ENCODE results near the gene HSPB6. TPM values are rescaled to one million over a fixed set of nuclear protein-coding genes. Genes with fewer than 3 reads are reported as not detected.

HSPB6 gene
- total and polyA plus RNA-seq, 4 donors = 13.2 to 44.8 (median 24.5) TPM

GRCh38 chr19:35738887-35739229, 18.0 kb downstream of the HSPB6 start:
- H3K4me1 ChIP-seq (ENCODE audit: control insufficient read depth in 5 of 5, insufficient read depth in 5 of 5, low read length in 5 of 5) = peaks cover 0 to 14% (median 0%) of the 10 kb centered on the region in 5 donors
- H3K27ac ChIP-seq (ENCODE audit: low read depth in 1 of 2, low read length in 1 of 2) = no peak overlapping the region
- no peak overlapping the region for H3K4me3 ChIP-seq
- peaks cover 3 to 38% (median 19%) of the 10 kb centered on the region in 4 donors for H3K36me3 ChIP-seq (ENCODE audit: control insufficient read depth in 4 of 4, insufficient read depth in 4 of 4, low read length in 4 of 4)
- H3K27me3 ChIP-seq (ENCODE audit: control insufficient read depth in 3 of 3, insufficient read depth in 3 of 3, low read length in 2 of 3) = no peaks in the 10 kb centered on the region
- 85 to 87% methylated on average over 2 of the region's 2 CpGs for WGBS, 2 donors
- TF ChIP-seq, protein P1, sequence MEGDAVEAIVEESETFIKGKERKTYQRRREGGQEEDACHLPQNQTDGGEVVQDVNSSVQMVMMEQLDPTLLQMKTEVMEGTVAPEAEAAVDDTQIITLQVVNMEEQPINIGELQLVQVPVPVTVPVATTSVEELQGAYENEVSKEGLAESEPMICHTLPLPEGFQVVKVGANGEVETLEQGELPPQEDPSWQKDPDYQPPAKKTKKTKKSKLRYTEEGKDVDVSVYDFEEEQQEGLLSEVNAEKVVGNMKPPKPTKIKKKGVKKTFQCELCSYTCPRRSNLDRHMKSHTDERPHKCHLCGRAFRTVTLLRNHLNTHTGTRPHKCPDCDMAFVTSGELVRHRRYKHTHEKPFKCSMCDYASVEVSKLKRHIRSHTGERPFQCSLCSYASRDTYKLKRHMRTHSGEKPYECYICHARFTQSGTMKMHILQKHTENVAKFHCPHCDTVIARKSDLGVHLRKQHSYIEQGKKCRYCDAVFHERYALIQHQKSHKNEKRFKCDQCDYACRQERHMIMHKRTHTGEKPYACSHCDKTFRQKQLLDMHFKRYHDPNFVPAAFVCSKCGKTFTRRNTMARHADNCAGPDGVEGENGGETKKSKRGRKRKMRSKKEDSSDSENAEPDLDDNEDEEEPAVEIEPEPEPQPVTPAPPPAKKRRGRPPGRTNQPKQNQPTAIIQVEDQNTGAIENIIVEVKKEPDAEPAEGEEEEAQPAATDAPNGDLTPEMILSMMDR (IDR thresholded peaks at IDR 0.05; ENCODE audit: control extremely low read depth, extremely low read depth) = no peak
- no peak for ATAC-seq (ENCODE audit: insufficient read depth, low FRiP score)
- H3K9me3 ChIP-seq (ENCODE audit: control insufficient read depth in 4 of 4, insufficient read depth in 3 of 4, low read length in 3 of 4) = no peaks in the 10 kb centered on the region
- no peak overlapping the region for H3K9ac ChIP-seq (ENCODE audit: insufficient read depth in 1 of 2, low read length in 2 of 2)
- DNase-seq = no peak

DNA sequence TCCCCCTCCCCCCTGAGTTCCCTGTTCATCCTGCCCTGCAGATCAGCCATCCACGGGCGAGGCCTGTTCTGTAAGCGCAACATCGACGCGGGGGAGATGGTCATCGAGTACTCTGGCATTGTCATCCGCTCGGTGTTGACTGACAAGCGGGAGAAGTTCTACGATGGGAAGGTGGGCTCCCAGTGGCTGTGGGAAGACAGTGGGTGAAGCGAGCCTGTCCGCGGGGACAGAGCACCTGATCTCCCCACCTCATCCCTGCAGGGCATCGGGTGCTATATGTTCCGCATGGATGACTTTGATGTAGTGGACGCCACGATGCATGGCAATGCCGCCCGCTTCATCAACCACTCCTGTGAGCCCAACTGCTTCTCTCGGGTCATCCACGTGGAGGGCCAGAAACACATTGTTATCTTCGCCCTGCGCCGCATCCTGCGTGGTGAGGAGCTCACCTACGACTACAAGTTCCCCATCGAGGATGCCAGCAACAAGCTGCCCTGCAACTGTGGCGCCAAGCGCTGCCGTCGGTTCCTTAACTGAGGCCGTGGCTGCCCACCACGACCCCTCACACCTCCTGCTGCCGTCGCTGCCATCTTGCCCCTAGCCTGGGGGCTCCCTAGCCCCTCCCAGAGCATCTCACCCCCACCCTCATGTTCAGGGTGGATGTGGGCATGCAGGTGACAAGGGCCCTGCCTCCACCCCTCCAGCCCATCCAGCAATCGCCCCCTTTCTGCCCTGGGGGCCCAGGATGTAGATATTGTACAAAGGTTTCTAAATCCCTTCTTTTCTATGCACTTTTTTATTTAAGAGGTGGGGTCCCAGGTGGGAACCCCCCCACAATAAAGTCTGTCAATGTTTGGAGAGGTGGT, 18.6 kb downstream of the HSPB6 start:
- WGBS, 2 donors = 92 to 93% methylated on average over 37 of the region's 37 CpGs
- DNase-seq (no peak), ATAC-seq (ENCODE audit: insufficient read depth, low FRiP score) (no peak)
- Histone ChIP-seq H3K27me3 (ENCODE audit: control insufficient read depth in 3 of 3, insufficient read depth in 3 of 3, low read length in 2 of 3) (no peaks in the 10 kb centered on the region), H3K4me3 (no peak overlapping the region), H3K36me3 (ENCODE audit: control insufficient read depth in 4 of 4, insufficient read depth in 4 of 4, low read length in 4 of 4) (peaks cover 3 to 44% (median 22%) of the 10 kb centered on the region in 4 donors), H3K27ac (ENCODE audit: low read depth in 1 of 2, low read length in 1 of 2) (no peak overlapping the region), H3K9me3 (ENCODE audit: control insufficient read depth in 4 of 4, insufficient read depth in 3 of 4, low read length in 3 of 4) (no peaks in the 10 kb centered on the region), H3K9ac (ENCODE audit: insufficient read depth in 1 of 2, low read length in 2 of 2) (no peak overlapping the region), H3K4me1 (ENCODE audit: control insufficient read depth in 5 of 5, insufficient read depth in 5 of 5, low read length in 5 of 5) (peaks cover 0 to 14% (median 0%) of the 10 kb centered on the region in 5 donors)
- TF ChIP-seq, protein P1 (IDR thresholded peaks at IDR 0.05; ENCODE audit: control extremely low read depth, extremely low read depth) = no peak

- TF ChIP-seq, protein P1 (IDR thresholded peaks at IDR 0.05; ENCODE audit: control extremely low read depth, extremely low read depth) = no peak
- no peak for DNase-seq
- WGBS, 2 donors = 87 to 92% methylated on average over 22 of the region's 22 CpGs
- no peaks in the 10 kb centered on the region for H3K27me3 ChIP-seq (ENCODE audit: control insufficient read depth in 3 of 3, insufficient read depth in 3 of 3, low read length in 2 of 3)
- no peak for ATAC-seq (ENCODE audit: insufficient read depth, low FRiP score)
- peaks cover 3 to 50% (median 20%) of the 10 kb centered on the region in 4 donors for H3K36me3 ChIP-seq (ENCODE audit: control insufficient read depth in 4 of 4, insufficient read depth in 4 of 4, low read length in 4 of 4)
- H3K27ac ChIP-seq (ENCODE audit: low read depth in 1 of 2, low read length in 1 of 2) = no peak overlapping the region
- H3K4me1 ChIP-seq (ENCODE audit: control insufficient read depth in 5 of 5, insufficient read depth in 5 of 5, low read length in 5 of 5) = peaks cover 0 to 14% (median 0%) of the 10 kb centered on the region in 5 donors
- H3K4me3 ChIP-seq = no peak overlapping the region
- no peaks in the 10 kb centered on the region for H3K9me3 ChIP-seq (ENCODE audit: control insufficient read depth in 4 of 4, insufficient read depth in 3 of 4, low read length in 3 of 4)
- H3K9ac ChIP-seq (ENCODE audit: insufficient read depth in 1 of 2, low read length in 2 of 2) = no peak overlapping the region
Measured at GRCh38 chr19:35736913-35737886, 19.6 kb downstream of the HSPB6 start.

Data from lung (tissue), 12 donors.